Ovary (tissue), 3 donors: Measurements from ENCODE around the gene IL31.

Experiments
- POLR2A ChIP-seq: fragments of 450-650 bp; IDR thresholded peaks from one replicate; pipeline ENCODE4 v1.6.1; 2017; ENCODE audit warnings: antibody characterized with exemption, mild to moderate bottlenecking, moderate library complexity
- TF ChIP-seq, protein P1 (sequence below), 3 donors: fragments of 450-650 bp in 2 of 3; fragments of 200-600 bp in 1 of 3; IDR thresholded peaks; one replicate each; pipeline versions ENCODE4 v1.5.1 to v1.8.0; 2016 to 2022; ENCODE audit warnings: antibody characterized with exemption in 3 of 3, mild to moderate bottlenecking in 1 of 3
- donor health status: DM: no; HTN: no; CAD: no.

DNA sequence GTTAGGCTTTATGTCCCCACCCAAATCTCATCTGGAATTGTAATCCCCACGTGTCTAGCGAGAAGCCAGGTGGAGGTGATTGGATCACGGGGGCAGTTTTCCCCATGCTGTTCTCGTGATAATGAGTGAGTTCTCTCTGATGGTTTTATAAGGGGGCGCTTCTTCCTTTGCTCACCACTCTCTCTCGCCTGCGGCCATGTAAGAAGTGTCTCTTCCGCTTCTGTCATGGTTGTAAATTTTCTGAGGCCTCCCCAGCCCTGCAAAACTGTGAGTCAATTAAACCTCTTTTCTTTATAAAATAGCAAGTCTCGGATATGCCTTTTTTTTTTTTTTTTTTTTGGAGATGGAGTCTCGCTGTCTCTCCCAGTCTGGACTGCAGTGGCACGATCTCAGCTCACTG lies 13.3 kb downstream of the IL31 start:
- TF ChIP-seq, protein P1, sequence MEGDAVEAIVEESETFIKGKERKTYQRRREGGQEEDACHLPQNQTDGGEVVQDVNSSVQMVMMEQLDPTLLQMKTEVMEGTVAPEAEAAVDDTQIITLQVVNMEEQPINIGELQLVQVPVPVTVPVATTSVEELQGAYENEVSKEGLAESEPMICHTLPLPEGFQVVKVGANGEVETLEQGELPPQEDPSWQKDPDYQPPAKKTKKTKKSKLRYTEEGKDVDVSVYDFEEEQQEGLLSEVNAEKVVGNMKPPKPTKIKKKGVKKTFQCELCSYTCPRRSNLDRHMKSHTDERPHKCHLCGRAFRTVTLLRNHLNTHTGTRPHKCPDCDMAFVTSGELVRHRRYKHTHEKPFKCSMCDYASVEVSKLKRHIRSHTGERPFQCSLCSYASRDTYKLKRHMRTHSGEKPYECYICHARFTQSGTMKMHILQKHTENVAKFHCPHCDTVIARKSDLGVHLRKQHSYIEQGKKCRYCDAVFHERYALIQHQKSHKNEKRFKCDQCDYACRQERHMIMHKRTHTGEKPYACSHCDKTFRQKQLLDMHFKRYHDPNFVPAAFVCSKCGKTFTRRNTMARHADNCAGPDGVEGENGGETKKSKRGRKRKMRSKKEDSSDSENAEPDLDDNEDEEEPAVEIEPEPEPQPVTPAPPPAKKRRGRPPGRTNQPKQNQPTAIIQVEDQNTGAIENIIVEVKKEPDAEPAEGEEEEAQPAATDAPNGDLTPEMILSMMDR (IDR thresholded peaks at IDR 0.05) = no peak
- no peak for TF ChIP-seq POLR2A
